K562 (cell line): ENCODE results near the gene LHPP. TPM values are rescaled to one million over a fixed set of nuclear protein-coding genes. Genes with fewer than 3 reads are reported as not detected.

Experiments used
- ATAC-seq: fragments of 200-7000 bp; cut with Tn5 transposase; 3 replicates; pipeline ENCODE4 v1.9.1; 2020; ENCODE audit warnings: moderate library complexity
- BruUV-seq: library from RNA; stranded (reverse); fragments of 400-500 nt; replicated peaks from 2 replicates; lab custom pipeline; 2021; lab: Mats Ljungman, UMichigan
- CTCF ChIA-PET: fragments of 300-600 bp; formaldehyde crosslinking; extraction: SDS; loops from one replicate; lab custom pipeline; 2021; ENCODE audit warnings: low intra/inter-chr PET ratio; lab: Yijun Ruan, JAX
- POLR2A ChIA-PET: fragments of 300-600, 350-650 bp; sonication (Branson Sonifier 250); formaldehyde crosslinking; extraction: SDS; loops from one replicate; lab custom pipeline; 2021; ENCODE audit warnings: antibody characterized with exemption, inconsistent platforms; lab: Yijun Ruan, JAX
- DNase-seq, 4 experiments: peaks; one replicate each; pipeline versions ENCODE4 v3.0.0 to v3.0.0-alpha.2; 2011 to 2018; ENCODE audit warnings: low spot score in 3 of 4, mixed read lengths in 3 of 4; ENCODE audit errors: extremely low read depth in 1 of 4
- FAIRE-seq: peaks from 2 replicates; lab custom pipeline; 2011; peaks lifted over from hg19 to GRCh38; lab: Jason Lieb, UNC
- H2AFZ ChIP-seq: 2 replicates; pipeline ENCODE4 v1.6.0; 2011; ENCODE audit warnings: low read depth, low read length, control low read depth, inconsistent platforms
- H3K27ac ChIP-seq: fragments of 200-600 bp; 3 replicates; pipeline ENCODE4 v1.8.0; 2011; ENCODE audit warnings: low read depth, mild to moderate bottlenecking, control low read depth, inconsistent platforms, low read length, moderate library complexity, mixed read lengths; ENCODE audit errors: extremely low read depth
- H3K27me3 ChIP-seq, 2 experiments: fragments of 300-600 bp in 1 of 2; 2 replicates in 1 of 2; 3 replicates in 1 of 2; pipeline versions ENCODE4 v1.6.0 to v1.8.0; 2011; ENCODE audit warnings: inconsistent platforms in 2 of 2, low read length in 2 of 2, mild to moderate bottlenecking in 1 of 2, mixed read lengths in 1 of 2, moderate library complexity in 1 of 2; ENCODE audit not compliant: control insufficient read depth in 2 of 2, insufficient read depth in 2 of 2
- H3K36me3 ChIP-seq: fragments of 300-600 bp; 3 replicates; pipeline ENCODE4 v1.8.0; 2011; ENCODE audit warnings: mild to moderate bottlenecking, low read length, inconsistent platforms; ENCODE audit not compliant: control insufficient read depth, insufficient read depth
- H3K4me1 ChIP-seq, 2 experiments: fragments of 200-600 bp in 1 of 2; replicated peaks in 1 of 2; 2 replicates in 1 of 2; 3 replicates in 1 of 2; pipeline versions ENCODE4 v1.5.1 to v1.8.0; 2011; ENCODE audit warnings: inconsistent platforms in 2 of 2, low read length in 2 of 2, mild to moderate bottlenecking in 1 of 2, mixed read lengths in 1 of 2, moderate library complexity in 1 of 2; ENCODE audit not compliant: control insufficient read depth in 2 of 2, insufficient read depth in 2 of 2
- H3K4me2 ChIP-seq: 2 replicates; pipeline ENCODE4 v1.6.1; 2011; ENCODE audit warnings: low read length, control low read depth, inconsistent platforms, mixed read lengths; ENCODE audit not compliant: insufficient read depth
- H3K4me3 ChIP-seq: fragments of 200-600 bp; sonication (generic), shearing (Covaris generic); 2 replicates; pipeline ENCODE4 v1.5.1; 2016; ENCODE audit warnings: control low read depth, inconsistent platforms
- H3K79me2 ChIP-seq: fragments of 200-600 bp; 3 replicates; pipeline ENCODE4 v1.8.0; 2011; ENCODE audit warnings: low read length, inconsistent platforms; ENCODE audit not compliant: control insufficient read depth, insufficient read depth
- H3K9ac ChIP-seq, 2 experiments: 2 replicates each; pipeline versions ENCODE4 v1.6.0 to v1.6.1; 2011; ENCODE audit warnings: low read depth in 2 of 2, low read length in 2 of 2, control low read depth in 1 of 2, inconsistent platforms in 1 of 2, mild to moderate bottlenecking in 1 of 2, mixed read lengths in 1 of 2; ENCODE audit not compliant: insufficient read depth in 1 of 2
- H3K9me1 ChIP-seq: one replicate; pipeline ENCODE4 v1.6.0; 2011; ENCODE audit warnings: inconsistent platforms, mild to moderate bottlenecking, low read length, moderate library complexity; ENCODE audit not compliant: control insufficient read depth, insufficient read depth
- H3K9me3 ChIP-seq: replicated peaks from 2 replicates; pipeline ENCODE4 v1.5.1; 2011; ENCODE audit warnings: low read depth, low read length, inconsistent platforms; ENCODE audit not compliant: control insufficient read depth, insufficient read depth
- H4K20me1 ChIP-seq: replicated peaks from 2 replicates; pipeline ENCODE4 v1.6.1; 2011; ENCODE audit warnings: low read length, inconsistent platforms, mixed read lengths; ENCODE audit not compliant: control insufficient read depth, insufficient read depth
- CEBPG ChIP-seq, 3 experiments: fragments of 200-800 bp in 1 of 3; sonication (Bioruptor generic) in 1 of 3; sonication (generic) in 1 of 3; formaldehyde crosslinking in 1 of 3; IDR thresholded peaks in 2 of 3; conservative IDR thresholded peaks in 1 of 3; 2 replicates each; pipeline versions ENCODE4 v1.6.1 to v1.8.0; 2016 to 2022; ENCODE audit warnings: missing compliant biosample characterization in 2 of 3, missing genetic modification characterization in 2 of 3, mild to moderate bottlenecking in 1 of 3, missing genetic modification reagents in 1 of 3
- MYBL2 ChIP-seq, 2 experiments: fragments of 450-650 bp in 1 of 2; sonication (generic) in 1 of 2; formaldehyde crosslinking in 1 of 2; IDR thresholded peaks; 2 replicates each; pipeline versions ENCODE4 v1.6.1 to v1.8.1; 2017 to 2022; ENCODE audit warnings: borderline replicate concordance in 1 of 2, inconsistent platforms in 1 of 2, low read depth in 1 of 2, mild to moderate bottlenecking in 1 of 2, missing genetic modification reagents in 1 of 2, moderate library complexity in 1 of 2
- NCOA6 ChIP-seq: fragments of 450-650 bp; IDR thresholded peaks from 2 replicates; pipeline ENCODE4 v1.6.1; 2017; ENCODE audit warnings: mild to moderate bottlenecking
- NR2C1 ChIP-seq, 2 experiments: fragments of 450-650 bp; IDR thresholded peaks; 2 replicates each; pipeline ENCODE4 v1.6.1; 2017; ENCODE audit warnings: mild to moderate bottlenecking in 2 of 2, antibody characterized with exemption in 1 of 2, inconsistent platforms in 1 of 2, missing compliant biosample characterization in 1 of 2, missing genetic modification characterization in 1 of 2
- SMARCA4 ChIP-seq: fragments of 450-650 bp; IDR thresholded peaks from 2 replicates; pipeline ENCODE4 v1.6.1; 2016
- SMARCB1 ChIP-seq: IDR thresholded peaks from 2 replicates; pipeline ENCODE4 v1.6.1; 2011; ENCODE audit warnings: improper control_type of control experiment, low read depth; ENCODE audit not compliant: insufficient read length
- ZNF384 ChIP-seq: IDR thresholded peaks from 2 replicates; pipeline ENCODE4 v1.6.1; 2012; ENCODE audit warnings: low read depth, low read length, improper control_type of control experiment
- WGBS: fragments of 100-300 bp; shearing (Covaris generic); methylation state at CpG from one replicate; pipeline ENCODE4 v1.1.6; 2016; ENCODE audit warnings: low coverage, mixed read lengths; ENCODE audit not compliant: insufficient coverage; ENCODE audit errors: missing lambda C conversion rate; 5-methylcytosine and 5-hydroxymethylcytosine counted together
- in situ Hi-C: fragments of 300-500 bp; cut with MboI; formaldehyde crosslinking; loops from 4 replicates; pipeline ENCODE4 v1.15.0; 2018; ENCODE audit warnings: inconsistent platforms, mixed read lengths
- intact Hi-C: fragments of 100-400 bp; cut with micrococcal nuclease; formaldehyde crosslinking; loops from 2 replicates; pipeline ENCODE4 v1.14.2; 2022
- polyA plus RNA-seq, 8 experiments: library from polyadenylated mRNA; depleted of rRNA in 4 of 8; stranded (reverse) in 5 of 8; unstranded in 3 of 8; fragments of >200 nt; fragmentation: Nextera tagmentation in 2 of 8; fragmentation: Illumina TruSeq in 1 of 8; extraction: Ambion mirVana in 2 of 8; extraction: Trizol in 1 of 8; gene quantifications; 2 replicates each; pipeline versions ENCODE4 v1.2.1 to v1.2.3, GENCODE V29; 2011 to 2014; ENCODE audit warnings: inconsistent platforms in 1 of 8, missing spikeins in 1 of 8
- total RNA-seq, 7 experiments: library from RNA; depleted of rRNA in 6 of 7; stranded (reverse); fragments of >200 nt in 6 of 7; fragmentation: Illumina TruSeq in 2 of 7; extraction: Trizol in 2 of 7; gene quantifications; 2 replicates each; pipeline versions ENCODE4 v1.2.1 to v1.2.3, GENCODE V29; 2011 to 2021; ENCODE audit warnings: low replicate concordance in 1 of 7
- TF ChIP-seq, protein P1 (sequence below): fragments of 450-650 bp; IDR thresholded peaks from 2 replicates; pipeline ENCODE4 v1.6.1; 2017; ENCODE audit warnings: antibody characterized with exemption
- TF ChIP-seq, protein P2 (sequence below), 2 experiments: IDR thresholded peaks in 1 of 2; conservative IDR thresholded peaks in 1 of 2; 2 replicates each; pipeline ENCODE4 v1.6.1; 2016; ENCODE audit warnings: low read depth in 2 of 2, mild to moderate bottlenecking in 1 of 2, missing compliant biosample characterization in 1 of 2, missing genetic modification characterization in 1 of 2, moderate library complexity in 1 of 2
- TF ChIP-seq, protein P3 (sequence below): sonication (generic); formaldehyde crosslinking; IDR thresholded peaks from 2 replicates; pipeline ENCODE4 v1.8.0; 2022; ENCODE audit warnings: mild to moderate bottlenecking, missing genetic modification reagents, borderline replicate concordance

The LHPP gene
- total and polyA plus RNA-seq, 9 of the 15 experiments (the other 6 are each of a cell fraction or from before 2014, with no cell fraction given) = 0.34 to 7.4 (median 3.0) TPM

DNA sequence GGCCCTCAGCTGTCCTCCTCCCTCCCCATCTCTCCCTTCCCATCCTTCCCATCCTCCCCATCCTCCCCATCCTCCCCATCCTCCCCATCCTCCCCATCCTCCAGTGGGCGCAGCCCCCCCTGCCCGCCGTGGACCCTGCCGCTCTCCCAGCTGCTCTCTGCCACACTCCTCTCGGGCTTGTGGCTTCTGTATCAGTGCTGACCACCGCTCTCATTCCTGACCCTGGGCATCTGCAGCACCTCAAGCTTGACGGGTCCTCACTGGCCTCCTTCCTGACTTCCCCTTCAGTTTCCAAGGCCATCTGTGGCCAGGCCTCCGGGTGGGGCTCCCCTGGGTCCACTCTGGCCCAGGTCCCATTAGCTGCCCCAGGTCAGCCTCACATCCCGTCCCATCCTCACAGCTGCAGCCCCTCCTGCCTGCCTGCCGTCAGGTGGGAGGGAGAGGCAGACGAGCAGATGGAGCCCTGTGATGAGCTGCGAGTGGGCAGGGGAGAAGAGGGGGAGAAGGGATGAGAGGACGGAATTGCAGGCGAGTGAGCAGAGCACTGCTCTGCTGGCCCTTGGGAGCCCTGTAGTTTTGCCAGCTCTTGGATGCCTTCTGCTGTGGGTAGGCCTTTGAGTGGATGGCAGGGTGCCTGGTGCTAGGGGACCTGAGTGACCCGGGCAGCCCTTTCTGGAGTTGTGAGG is 35.7 kb downstream of the LHPP start:
- TF ChIP-seq ZNF384 = no peak
- TF ChIP-seq, protein P1, sequence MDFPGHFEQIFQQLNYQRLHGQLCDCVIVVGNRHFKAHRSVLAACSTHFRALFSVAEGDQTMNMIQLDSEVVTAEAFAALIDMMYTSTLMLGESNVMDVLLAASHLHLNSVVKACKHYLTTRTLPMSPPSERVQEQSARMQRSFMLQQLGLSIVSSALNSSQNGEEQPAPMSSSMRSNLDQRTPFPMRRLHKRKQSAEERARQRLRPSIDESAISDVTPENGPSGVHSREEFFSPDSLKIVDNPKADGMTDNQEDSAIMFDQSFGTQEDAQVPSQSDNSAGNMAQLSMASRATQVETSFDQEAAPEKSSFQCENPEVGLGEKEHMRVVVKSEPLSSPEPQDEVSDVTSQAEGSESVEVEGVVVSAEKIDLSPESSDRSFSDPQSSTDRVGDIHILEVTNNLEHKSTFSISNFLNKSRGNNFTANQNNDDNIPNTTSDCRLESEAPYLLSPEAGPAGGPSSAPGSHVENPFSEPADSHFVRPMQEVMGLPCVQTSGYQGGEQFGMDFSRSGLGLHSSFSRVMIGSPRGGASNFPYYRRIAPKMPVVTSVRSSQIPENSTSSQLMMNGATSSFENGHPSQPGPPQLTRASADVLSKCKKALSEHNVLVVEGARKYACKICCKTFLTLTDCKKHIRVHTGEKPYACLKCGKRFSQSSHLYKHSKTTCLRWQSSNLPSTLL = no peak
- no peak for TF ChIP-seq NR2C1 (IDR thresholded peaks at IDR 0.05)
- no peak for TF ChIP-seq NR2C1 (tag; IDR thresholded peaks at IDR 0.05)
- TF ChIP-seq NCOA6 = no peak
- no peak for TF ChIP-seq SMARCB1
- no peak for TF ChIP-seq SMARCA4
- no peak for TF ChIP-seq MYBL2 (IDR thresholded peaks at IDR 0.05; ENCODE audit: low read depth)
- TF ChIP-seq MYBL2 (CRISPR knock-in tag; IDR thresholded peaks at IDR 0.05; ENCODE audit: borderline replicate concordance) = no peak
- no peak for TF ChIP-seq CEBPG (CRISPR knock-in tag; IDR thresholded peaks at IDR 0.05)
- no peak for TF ChIP-seq CEBPG (tag; conservative IDR thresholded peaks at IDR 0.05 in 1 of 2, IDR thresholded peaks at IDR 0.05 in 1 of 2)
- TF ChIP-seq, protein P2, sequence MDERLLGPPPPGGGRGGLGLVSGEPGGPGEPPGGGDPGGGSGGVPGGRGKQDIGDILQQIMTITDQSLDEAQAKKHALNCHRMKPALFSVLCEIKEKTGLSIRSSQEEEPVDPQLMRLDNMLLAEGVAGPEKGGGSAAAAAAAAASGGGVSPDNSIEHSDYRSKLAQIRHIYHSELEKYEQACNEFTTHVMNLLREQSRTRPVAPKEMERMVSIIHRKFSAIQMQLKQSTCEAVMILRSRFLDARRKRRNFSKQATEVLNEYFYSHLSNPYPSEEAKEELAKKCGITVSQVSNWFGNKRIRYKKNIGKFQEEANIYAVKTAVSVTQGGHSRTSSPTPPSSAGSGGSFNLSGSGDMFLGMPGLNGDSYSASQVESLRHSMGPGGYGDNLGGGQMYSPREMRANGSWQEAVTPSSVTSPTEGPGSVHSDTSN (CRISPR knock-in tag; IDR thresholded peaks at IDR 0.05; ENCODE audit: low read depth) = no peak
- TF ChIP-seq, protein P2 (tag; conservative IDR thresholded peaks at IDR 0.05; ENCODE audit: low read depth) = no peak
- TF ChIP-seq, protein P3, sequence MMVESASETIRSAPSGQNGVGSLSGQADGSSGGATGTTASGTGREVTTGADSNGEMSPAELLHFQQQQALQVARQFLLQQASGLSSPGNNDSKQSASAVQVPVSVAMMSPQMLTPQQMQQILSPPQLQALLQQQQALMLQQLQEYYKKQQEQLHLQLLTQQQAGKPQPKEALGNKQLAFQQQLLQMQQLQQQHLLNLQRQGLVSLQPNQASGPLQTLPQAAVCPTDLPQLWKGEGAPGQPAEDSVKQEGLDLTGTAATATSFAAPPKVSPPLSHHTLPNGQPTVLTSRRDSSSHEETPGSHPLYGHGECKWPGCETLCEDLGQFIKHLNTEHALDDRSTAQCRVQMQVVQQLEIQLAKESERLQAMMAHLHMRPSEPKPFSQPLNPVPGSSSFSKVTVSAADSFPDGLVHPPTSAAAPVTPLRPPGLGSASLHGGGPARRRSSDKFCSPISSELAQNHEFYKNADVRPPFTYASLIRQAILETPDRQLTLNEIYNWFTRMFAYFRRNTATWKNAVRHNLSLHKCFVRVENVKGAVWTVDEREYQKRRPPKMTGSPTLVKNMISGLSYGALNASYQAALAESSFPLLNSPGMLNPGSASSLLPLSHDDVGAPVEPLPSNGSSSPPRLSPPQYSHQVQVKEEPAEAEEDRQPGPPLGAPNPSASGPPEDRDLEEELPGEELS (CRISPR knock-in tag) = no peak
- Histone ChIP-seq H3K4me1 (peaks cover 0 to 19% of the 10 kb centered on the region in 2 experiments; a peak in 3 of 5 replicates), H4K20me1 (no peaks in the 10 kb centered on the region), H3K4me2 (no peak overlapping the region), H3K9me3 (peaks cover 5% of the 10 kb centered on the region; the same call in 1 of the 2 replicates), H3K27me3 (no peaks in the 10 kb centered on the region), H3K9me1 (no peaks in the 10 kb centered on the region), H3K9ac (no peak overlapping the region; a peak in 1 of 4 replicates), H3K79me2 (no peaks in the 10 kb centered on the region), H3K36me3 (no peaks in the 10 kb centered on the region), H3K4me3 (no peak overlapping the region), H3K27ac (no peak overlapping the region), H2AFZ (no peak overlapping the region)
- intact Hi-C loops = no loop called here
- ChIA-PET POLR2A (no interaction called here), CTCF (no interaction called here)
- ATAC-seq (no peak), FAIRE-seq (no peak), DNase-seq (no peak)
- in situ Hi-C loops = no loop called here
- 13% methylated on average over 4 of the region's 15 CpGs for WGBS
- no TSS peak for BruUV-seq
